Endodermal cell (in vitro differentiated cells): Measurements from ENCODE around the gene TRIP4. TPM values are rescaled to one million over a fixed set of nuclear protein-coding genes. Genes with fewer than 3 reads are reported as not detected.

Experiments
- DNase-seq: peaks from one replicate; pipeline ENCODE4 v3.0.0-alpha.2; 2017
- H3K27ac ChIP-seq: 2 replicates; pipeline ENCODE4 v1.5.1; 2013; ENCODE audit warnings: mild to moderate bottlenecking, low read depth, low read length, moderate library complexity
- H3K27me3 ChIP-seq: 2 replicates; pipeline ENCODE4 v1.6.1; 2013; ENCODE audit warnings: mild to moderate bottlenecking, low read length, moderate library complexity; ENCODE audit not compliant: insufficient read depth, control insufficient read depth, poor library complexity, severe bottlenecking
- H3K36me3 ChIP-seq: 2 replicates; pipeline ENCODE4 v1.7.0; 2013; ENCODE audit warnings: mild to moderate bottlenecking, low read length, moderate library complexity; ENCODE audit not compliant: control insufficient read depth, insufficient read depth
- H3K4me1 ChIP-seq: one replicate; pipeline ENCODE4 v1.7.0; 2013; ENCODE audit warnings: low read length; ENCODE audit not compliant: control insufficient read depth, insufficient read depth
- H3K4me3 ChIP-seq: 2 replicates; pipeline ENCODE4 v1.5.1; 2013; ENCODE audit warnings: mild to moderate bottlenecking, low read length, moderate library complexity
- H3K9ac ChIP-seq: 2 replicates; pipeline ENCODE4 v1.6.1; 2013; ENCODE audit warnings: mild to moderate bottlenecking, low read length, moderate library complexity; ENCODE audit not compliant: poor library complexity, severe bottlenecking; ENCODE audit errors: extremely low read depth
- H3K9me3 ChIP-seq: 2 replicates; pipeline ENCODE4 v1.6.1; 2013; ENCODE audit warnings: mild to moderate bottlenecking, low read length, moderate library complexity; ENCODE audit not compliant: control insufficient read depth
- H3K27ac Mint-ChIP-seq: 2 replicates; pipeline ENCODE4 v1.8.0; 2020; ENCODE audit warnings: mixed read lengths
- H3K27me3 Mint-ChIP-seq: 2 replicates; pipeline ENCODE4 v1.8.0; 2021; ENCODE audit warnings: mild to moderate bottlenecking, mixed read lengths; ENCODE audit not compliant: insufficient read depth
- H3K36me3 Mint-ChIP-seq: 2 replicates; pipeline ENCODE4 v1.8.0; 2020; ENCODE audit warnings: low read depth, mixed read lengths
- H3K4me1 Mint-ChIP-seq: 2 replicates; pipeline ENCODE4 v1.8.0; 2020; ENCODE audit warnings: mixed read lengths
- H3K4me3 Mint-ChIP-seq: 2 replicates; pipeline ENCODE4 v1.8.0; 2020; ENCODE audit warnings: mild to moderate bottlenecking, moderate library complexity, mixed read lengths
- H3K9me3 Mint-ChIP-seq: 2 replicates; pipeline ENCODE4 v1.8.0; 2020; ENCODE audit warnings: mild to moderate bottlenecking, mixed read lengths
- CTCF ChIP-seq: fragments of 200-600 bp; sonication (generic); conservative IDR thresholded peaks from 2 replicates; pipeline ENCODE4 v1.5.0; 2021; ENCODE audit warnings: antibody characterized with exemption, mild to moderate bottlenecking
- WGBS, 2 experiments: methylation state at CpG; one replicate each; pipeline versions ENCODE4 v1.1.5 to v1.1.7; 2013; ENCODE audit warnings: missing lambda C conversion rate in 2 of 2, mixed read lengths in 1 of 2; ENCODE audit not compliant: insufficient coverage in 1 of 2, insufficient read length in 1 of 2; 5-methylcytosine and 5-hydroxymethylcytosine counted together
- total RNA-seq, 2 donors: library from RNA; stranded (reverse); fragmentation: NEBNext Ultra II Directional in 1 of 2; extraction: Animal tissue kit (Norgen Biotek cat#: 25700) in 1 of 2; gene quantifications; 2 replicates in 1 of 2; 3 replicates in 1 of 2; pipeline ENCODE4 v1.2.1, GENCODE V29; 2021

Gene TRIP4
- total RNA-seq, 2 donors from 2014 or later = 26.5 to 29.1 TPM

GRCh38 chr15:64500695-64501395 lies 113.2 kb downstream of the TRIP4 start:
- peaks cover 4% of the 10 kb centered on the region for H3K4me1 ChIP-seq
- H3K4me1 Mint-ChIP-seq = peaks cover 7% of the 10 kb centered on the region
- no peaks in the 10 kb centered on the region for H3K27me3 Mint-ChIP-seq
- no peak overlapping the region for H3K9ac ChIP-seq
- no peak for TF ChIP-seq CTCF
- no peaks in the 10 kb centered on the region for H3K9me3 Mint-ChIP-seq
- no peak overlapping the region for H3K4me3 Mint-ChIP-seq
- DNase-seq = no peak
- no peaks in the 10 kb centered on the region for H3K27me3 ChIP-seq
- no peak overlapping the region for H3K27ac Mint-ChIP-seq
- H3K36me3 Mint-ChIP-seq = peaks cover 51% of the 10 kb centered on the region
- H3K4me3 ChIP-seq = no peak overlapping the region
- no peaks in the 10 kb centered on the region for H3K9me3 ChIP-seq
- 60 to 82% methylated on average over 2 to 3 of the region's 3 CpGs for WGBS, 2 experiments
- no peak overlapping the region for H3K27ac ChIP-seq
- H3K36me3 ChIP-seq = peaks cover 70% of the 10 kb centered on the region

- H3K36me3 ChIP-seq = peaks cover 65% of the 10 kb centered on the region
- no peak overlapping the region for H3K9ac ChIP-seq
- H3K9me3 Mint-ChIP-seq = no peaks in the 10 kb centered on the region
- peaks cover 7% of the 10 kb centered on the region for H3K4me1 Mint-ChIP-seq
- no peak for TF ChIP-seq CTCF
- WGBS, 2 experiments = 100% methylated on average over 1 of the region's 1 CpG; no CpG with 5 or more reads in 1 of the 2 experiments
- no peak overlapping the region for H3K27ac Mint-ChIP-seq
- H3K4me3 Mint-ChIP-seq = no peak overlapping the region
- no peak overlapping the region for H3K27ac ChIP-seq
- peaks cover 48% of the 10 kb centered on the region for H3K36me3 Mint-ChIP-seq
- H3K27me3 ChIP-seq = no peaks in the 10 kb centered on the region
- no peaks in the 10 kb centered on the region for H3K27me3 Mint-ChIP-seq
- no peak overlapping the region for H3K4me3 ChIP-seq
- H3K4me1 ChIP-seq = peaks cover 4% of the 10 kb centered on the region
- no peaks in the 10 kb centered on the region for H3K9me3 ChIP-seq
- no peak for DNase-seq
Observed at GRCh38 chr15:64501396-64501715, 113.7 kb downstream of the TRIP4 start.

- H3K27ac Mint-ChIP-seq = no peak overlapping the region
- H3K36me3 ChIP-seq = peaks cover 63% of the 10 kb centered on the region
- no peak overlapping the region for H3K9ac ChIP-seq
Observed at GRCh38 chr15:64502151-64502550, 114.5 kb downstream of the TRIP4 start.

More at GRCh38 chr15:64502151-64502550, 114.5 kb downstream of the TRIP4 start:
- Histone ChIP-seq H3K27ac (peak overlapping the region; percentile 41), H3K4me1 (peaks cover 4% of the 10 kb centered on the region), H3K4me3 (no peak overlapping the region), H3K27me3 (no peaks in the 10 kb centered on the region), H3K9me3 (no peaks in the 10 kb centered on the region)
- peaks cover 7% of the 10 kb centered on the region for H3K4me1 Mint-ChIP-seq
- H3K4me3 Mint-ChIP-seq = no peak overlapping the region
- H3K9me3 Mint-ChIP-seq = no peaks in the 10 kb centered on the region
- peaks cover 50% of the 10 kb centered on the region for H3K36me3 Mint-ChIP-seq
- WGBS, 2 experiments = 95 to 100% methylated on average over 2 of the region's 2 CpGs
- TF ChIP-seq CTCF = no peak
- H3K27me3 Mint-ChIP-seq = no peaks in the 10 kb centered on the region
- DNase-seq = no peak
